ENCODE measurements around the gene PIP5K1C. TPM values are rescaled to one million over a fixed set of nuclear protein-coding genes. Genes with fewer than 3 reads are reported as not detected.

The PIP5K1C gene
- total and polyA plus RNA-seq, 10 donors, result 6.2 to 41.9 (median 33.9) TPM

- peaks cover 0 to 7% (median 2%) of the 10 kb centered on the region in 8 donors for H3K9me3 ChIP-seq
- intact Hi-C loops (cut with DNase I; ENCODE audit: low total_unique reads), result no loop called here
- peak overlapping the region; percentile 14 to 82 (median 71) for H3K27ac ChIP-seq
- peaks cover 5 to 68% (median 42%) of the 10 kb centered on the region in 6 donors for H3K4me1 ChIP-seq
- no peaks in the 10 kb centered on the region for H3K27me3 ChIP-seq (replicated peaks in 1 of 7)
- DNase-seq, result peak; percentile 86
- TF ChIP-seq, protein P1, sequence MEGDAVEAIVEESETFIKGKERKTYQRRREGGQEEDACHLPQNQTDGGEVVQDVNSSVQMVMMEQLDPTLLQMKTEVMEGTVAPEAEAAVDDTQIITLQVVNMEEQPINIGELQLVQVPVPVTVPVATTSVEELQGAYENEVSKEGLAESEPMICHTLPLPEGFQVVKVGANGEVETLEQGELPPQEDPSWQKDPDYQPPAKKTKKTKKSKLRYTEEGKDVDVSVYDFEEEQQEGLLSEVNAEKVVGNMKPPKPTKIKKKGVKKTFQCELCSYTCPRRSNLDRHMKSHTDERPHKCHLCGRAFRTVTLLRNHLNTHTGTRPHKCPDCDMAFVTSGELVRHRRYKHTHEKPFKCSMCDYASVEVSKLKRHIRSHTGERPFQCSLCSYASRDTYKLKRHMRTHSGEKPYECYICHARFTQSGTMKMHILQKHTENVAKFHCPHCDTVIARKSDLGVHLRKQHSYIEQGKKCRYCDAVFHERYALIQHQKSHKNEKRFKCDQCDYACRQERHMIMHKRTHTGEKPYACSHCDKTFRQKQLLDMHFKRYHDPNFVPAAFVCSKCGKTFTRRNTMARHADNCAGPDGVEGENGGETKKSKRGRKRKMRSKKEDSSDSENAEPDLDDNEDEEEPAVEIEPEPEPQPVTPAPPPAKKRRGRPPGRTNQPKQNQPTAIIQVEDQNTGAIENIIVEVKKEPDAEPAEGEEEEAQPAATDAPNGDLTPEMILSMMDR (IDR thresholded peaks at IDR 0.05 in 8 of 11, conservative IDR thresholded peaks at IDR 0.05 in 3 of 11), result no peak
- TF ChIP-seq POLR2AphosphoS5 (IDR thresholded peaks at IDR 0.05), result peak; percentile 48 to 80 (median 59)
- 22 to 53% (median 25%) methylated on average over 13 to 55 of the region's 55 CpGs for WGBS, 5 donors
- H3K36me3 ChIP-seq, result peaks cover 0 to 28% (median 4%) of the 10 kb centered on the region in 6 donors
- peak overlapping the region; percentile 14 to 66 (median 34) for H3K4me3 ChIP-seq
These were observed 12.2 kb downstream of the PIP5K1C start for GRCh38 chr19:3687774-3688706.

DNA sequence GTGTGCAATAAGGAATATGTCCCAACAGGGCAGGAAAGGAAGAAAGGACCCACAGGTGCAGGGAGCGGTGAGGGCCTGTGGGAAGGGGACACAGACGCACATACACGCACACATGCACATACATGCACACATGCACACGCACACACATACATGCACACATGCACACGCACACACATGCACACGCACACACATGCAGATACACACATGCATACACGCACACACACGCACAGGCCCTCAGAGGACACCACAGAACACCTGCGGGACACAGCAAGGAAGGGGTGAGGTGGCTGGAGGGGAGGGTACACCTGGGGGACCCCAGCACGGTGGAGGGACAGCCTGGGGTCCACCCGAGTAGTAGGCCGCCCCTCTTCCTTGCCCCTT is 12.9 kb downstream of the PIP5K1C start:
- Histone ChIP-seq H3K36me3 (peaks cover 0 to 27% (median 4%) of the 10 kb centered on the region in 6 donors), H3K27me3 (replicated peaks in 1 of 7) (no peaks in the 10 kb centered on the region), H3K27ac (peak overlapping the region in 5 of 8 donors; percentile 48 to 82 (median 79)), H3K4me3 (peak overlapping the region; percentile 14 to 66 (median 34)), H3K4me1 (peaks cover 5 to 68% (median 44%) of the 10 kb centered on the region in 6 donors), H3K9me3 (peaks cover 0 to 7% (median 2%) of the 10 kb centered on the region in 8 donors)
- TF ChIP-seq, protein P1 (IDR thresholded peaks at IDR 0.05 in 8 of 11, conservative IDR thresholded peaks at IDR 0.05 in 3 of 11), result no peak
- no peak for TF ChIP-seq POLR2AphosphoS5 (IDR thresholded peaks at IDR 0.05)
- TF ChIP-seq POLR2A (IDR thresholded peaks at IDR 0.05), result no peak
- intact Hi-C loops (cut with DNase I; ENCODE audit: low total_unique reads), result no loop called here
- WGBS, 5 donors, result 64 to 81% (median 69%) methylated on average over 10 to 12 of the region's 12 CpGs
- no peak for DNase-seq

DNA sequence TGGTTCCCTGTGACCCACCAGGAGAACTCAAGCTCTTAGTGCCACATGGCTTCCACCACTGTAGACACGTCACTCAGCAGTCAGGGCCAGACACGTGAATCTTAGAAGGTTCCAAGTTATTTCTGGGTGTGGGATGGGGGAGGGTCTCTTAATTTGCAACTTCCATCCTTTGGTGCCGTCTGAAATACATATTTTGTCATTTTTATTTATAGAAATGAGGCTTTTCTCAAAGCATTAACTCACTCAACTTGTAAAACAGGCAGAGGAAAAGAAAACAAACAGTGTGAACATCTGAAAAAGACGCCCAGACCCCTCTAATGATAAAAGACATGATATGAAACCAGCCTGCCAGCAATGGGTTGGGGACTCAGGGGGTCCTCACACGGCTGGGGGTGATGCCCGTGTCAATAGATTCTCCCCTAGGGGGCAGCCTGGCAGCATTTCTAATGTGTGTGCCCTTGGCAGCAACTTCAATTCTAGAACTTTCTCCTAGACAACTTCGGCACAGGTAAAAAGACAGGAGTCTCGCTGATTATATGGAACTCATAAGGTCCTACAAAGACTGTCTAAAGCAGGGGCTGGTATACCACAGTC is 15.4 kb downstream of the PIP5K1C start:
- H3K27ac ChIP-seq, result peak overlapping the region in 3 of 8 donors; percentile 61 to 76 (median 64)
- DNase-seq, result no peak
- TF ChIP-seq, protein P1 (IDR thresholded peaks at IDR 0.05 in 8 of 11, conservative IDR thresholded peaks at IDR 0.05 in 3 of 11), result no peak
- TF ChIP-seq POLR2A (IDR thresholded peaks at IDR 0.05), result no peak

More for the DNA sequence above, 15.4 kb downstream of the PIP5K1C start:
- Histone ChIP-seq H3K9me3 (peaks cover 0 to 7% (median 2%) of the 10 kb centered on the region in 8 donors), H3K36me3 (peaks cover 0 to 34% (median 4%) of the 10 kb centered on the region in 6 donors), H3K27me3 (replicated peaks in 1 of 7) (no peaks in the 10 kb centered on the region), H3K4me1 (peaks cover 5 to 72% (median 46%) of the 10 kb centered on the region in 6 donors), H3K4me3 (no peak overlapping the region)
- 75 to 89% (median 87%) methylated on average over 8 of the region's 8 CpGs for WGBS, 5 donors
- intact Hi-C loops (cut with DNase I; ENCODE audit: low total_unique reads), result no loop called here
